Endothelial cell of umbilical vein (primary cell): Measurements from ENCODE around the gene POLR2C. TPM values are rescaled to one million over a fixed set of nuclear protein-coding genes. Genes with fewer than 3 reads are reported as not detected.
A peak's percentile ranks its signal among the peaks of the same experiment; 100 is the strongest.

Experiments used
- BruUV-seq: library from RNA; stranded (reverse); fragments of 400-500 nt; replicated peaks from 2 replicates; lab custom pipeline; 2021; lab: Mats Ljungman, UMichigan
- CTCF ChIA-PET: fragments of 300-600, 350-600 bp; sonication (Branson Sonifier 250); formaldehyde crosslinking; loops from one replicate; lab custom pipeline; 2021; ENCODE audit warnings: antibody characterized with exemption, inconsistent platforms; lab: Charles Lee
- POLR2A ChIA-PET: fragments of 300-600, 350-600 bp; sonication (Branson Sonifier 250); formaldehyde crosslinking; loops from one replicate; lab custom pipeline; 2021; ENCODE audit warnings: antibody characterized with exemption, inconsistent platforms; lab: Charles Lee
- DNase-seq: peaks from one replicate; pipeline ENCODE4 v3.0.0-alpha.2; 2011; ENCODE audit warnings: low read depth, low spot score
- FAIRE-seq: peaks from 2 replicates; lab custom pipeline; 2011; peaks lifted over from hg19 to GRCh38; lab: Jason Lieb, UNC
- H2AFZ ChIP-seq: 2 replicates; pipeline ENCODE4 v1.6.0; 2012; ENCODE audit warnings: low read depth, low read length, control low read depth, inconsistent platforms
- H3K27ac ChIP-seq: 2 replicates; pipeline ENCODE4 v1.5.1; 2011; ENCODE audit warnings: low read depth, mild to moderate bottlenecking, control low read depth, low read length, moderate library complexity; ENCODE audit not compliant: insufficient read depth
- H3K27me3 ChIP-seq, 2 experiments: 2 replicates each; pipeline versions ENCODE4 v1.6.0 to v1.6.1; 2011; ENCODE audit warnings: low read length in 2 of 2, mixed read lengths in 1 of 2; ENCODE audit not compliant: control insufficient read depth in 2 of 2, insufficient read depth in 2 of 2
- H3K36me3 ChIP-seq, 2 experiments: 2 replicates in 1 of 2; 3 replicates in 1 of 2; pipeline ENCODE4 v1.5.1; 2011; ENCODE audit warnings: low read length in 2 of 2, mild to moderate bottlenecking in 1 of 2, moderate library complexity in 1 of 2; ENCODE audit not compliant: control insufficient read depth in 2 of 2, insufficient read depth in 2 of 2; ENCODE audit errors: extremely low read depth in 1 of 2
- H3K4me1 ChIP-seq: 3 replicates; pipeline ENCODE4 v1.5.1; 2011; ENCODE audit warnings: mild to moderate bottlenecking, low read length; ENCODE audit not compliant: control insufficient read depth, insufficient read depth; ENCODE audit errors: extremely low read depth
- H3K4me2 ChIP-seq: 2 replicates; pipeline ENCODE4 v1.6.1; 2011; ENCODE audit warnings: low read length, control low read depth, mixed read lengths; ENCODE audit not compliant: insufficient read depth
- H3K4me3 ChIP-seq, 3 experiments: fragments of 200-600 bp in 1 of 3; sonication (generic), shearing (Covaris generic) in 1 of 3; replicated peaks in 1 of 3; 2 replicates each; pipeline ENCODE4 v1.5.1; 2011 to 2016; ENCODE audit warnings: control low read depth in 3 of 3, low read length in 3 of 3, mild to moderate bottlenecking in 2 of 3, inconsistent platforms in 1 of 3, low read depth in 1 of 3, moderate library complexity in 1 of 3; ENCODE audit not compliant: insufficient read depth in 1 of 3
- H3K79me2 ChIP-seq: 2 replicates; pipeline ENCODE4 v1.6.0; 2012; ENCODE audit warnings: low read length, inconsistent platforms; ENCODE audit not compliant: control insufficient read depth, insufficient read depth
- H3K9ac ChIP-seq: replicated peaks from 2 replicates; pipeline ENCODE3; 2011; ENCODE audit warnings: low read length, control low read depth; ENCODE audit not compliant: insufficient read depth; ENCODE audit errors: extremely low read depth
- H3K9me1 ChIP-seq: replicated peaks from 3 replicates; pipeline ENCODE4 v1.6.0; 2011; ENCODE audit warnings: mild to moderate bottlenecking, low read length; ENCODE audit not compliant: control insufficient read depth, insufficient read depth; ENCODE audit errors: extremely low read depth
- H3K9me3 ChIP-seq: replicated peaks from 2 replicates; pipeline ENCODE4 v1.5.1; 2012; ENCODE audit warnings: low read length, inconsistent platforms; ENCODE audit not compliant: control insufficient read depth, insufficient read depth
- H4K20me1 ChIP-seq: replicated peaks from 2 replicates; pipeline ENCODE3; 2011; ENCODE audit warnings: mild to moderate bottlenecking, low read length; ENCODE audit not compliant: control insufficient read depth, insufficient read depth; ENCODE audit errors: extremely low read depth
- CTCF ChIP-seq, 2 donors: IDR thresholded peaks; 1 replicate in 1 of 2; 2 replicates in 1 of 2; pipeline ENCODE4 v1.5.1; 2011; ENCODE audit warnings: low read length in 2 of 2, mild to moderate bottlenecking in 2 of 2, moderate library complexity in 2 of 2, control low read depth in 1 of 2, inconsistent platforms in 1 of 2, low read depth in 1 of 2; ENCODE audit not compliant: insufficient read depth in 1 of 2; ENCODE audit errors: extremely low read depth in 1 of 2
- EZH2 ChIP-seq: IDR thresholded peaks from 2 replicates; pipeline ENCODE4 v1.6.1; 2012; ENCODE audit warnings: borderline replicate concordance, low read depth, mild to moderate bottlenecking, moderate library complexity, low read length, inconsistent platforms; ENCODE audit not compliant: severe bottlenecking
- FOS ChIP-seq: IDR thresholded peaks from 2 replicates; pipeline ENCODE4 v1.6.1; 2011; ENCODE audit warnings: mild to moderate bottlenecking, low read length, moderate library complexity, borderline replicate concordance; ENCODE audit not compliant: insufficient read depth
- GATA2 ChIP-seq: IDR thresholded peaks from 2 replicates; pipeline ENCODE4 v1.7.0; 2011; ENCODE audit warnings: low read depth, mild to moderate bottlenecking, moderate library complexity, mixed read lengths, low read length; ENCODE audit not compliant: insufficient read length, insufficient read depth
- JUN ChIP-seq: IDR thresholded peaks from 2 replicates; pipeline ENCODE4 v1.6.1; 2011; ENCODE audit warnings: borderline replicate concordance, low read depth; ENCODE audit not compliant: insufficient read length, insufficient read depth
- MAX ChIP-seq: IDR thresholded peaks from 2 replicates; pipeline ENCODE4 v1.6.1; 2011; ENCODE audit not compliant: insufficient read depth, insufficient read length
- MYC ChIP-seq: IDR thresholded peaks from one replicate; pipeline ENCODE4 v1.6.1; 2011; ENCODE audit warnings: mild to moderate bottlenecking, low read depth, low read length
- POLR2A ChIP-seq: IDR thresholded peaks from 2 replicates; pipeline ENCODE4 v1.6.1; 2012; ENCODE audit warnings: low read depth, mild to moderate bottlenecking, control low read depth, low read length
- POLR2AphosphoS5 ChIP-seq: IDR thresholded peaks from 2 replicates; pipeline ENCODE4 v1.6.1; 2012; ENCODE audit warnings: low read depth, mild to moderate bottlenecking, control low read depth, low read length, moderate library complexity; ENCODE audit not compliant: insufficient read depth
- dilution Hi-C: fragments of 300-500 bp; cut with MboI; formaldehyde crosslinking; loops from one replicate; pipeline ENCODE4 v1.15.0; 2019; ENCODE audit warnings: low sequenced_read_pairs; ENCODE audit not compliant: extremely low pct_ligation_motif_present
- intact Hi-C: fragments of 100-400 bp; cut with micrococcal nuclease; formaldehyde crosslinking; loops from one replicate; pipeline ENCODE4 v1.10.0; 2022
- polyA plus RNA-seq, 4 experiments: library from polyadenylated mRNA; depleted of rRNA in 3 of 4; stranded (reverse) in 3 of 4; unstranded in 1 of 4; fragments of >200 nt; gene quantifications; 2 replicates each; pipeline versions ENCODE4 v1.2.1 to v1.2.3, GENCODE V29; 2011 to 2012; ENCODE audit warnings: missing spikeins in 1 of 4
- total RNA-seq: library from RNA; stranded (reverse); gene quantifications from 2 replicates; pipeline ENCODE4 v1.2.3, GENCODE V29; 2021

The POLR2C gene
- total and polyA plus RNA-seq, 2 donors (not counting 3 experiments of a cell fraction or from before 2014, with no cell fraction given), result 65.2 to 129 TPM

- dilution Hi-C loops, result no loop called here
- DNase-seq (no peak), FAIRE-seq (no peak)
- Histone ChIP-seq H3K4me1 (peaks cover 28% of the 10 kb centered on the region), H3K9me1 (no peaks in the 10 kb centered on the region), H3K9me3 (no peaks in the 10 kb centered on the region), H3K36me3 (peaks cover 0 to under 1% of the 10 kb centered on the region in 2 experiments), H4K20me1 (no peaks in the 10 kb centered on the region), H3K4me2 (peak overlapping the region; percentile 87), H2AFZ (peak overlapping the region; percentile 93), H3K9ac (no peak overlapping the region), H3K27ac (no peak overlapping the region), H3K4me3 (peak overlapping the region in 1 of 3 experiments; percentile 68), H3K27me3 (no peaks in the 10 kb centered on the region), H3K79me2 (peaks cover 15% of the 10 kb centered on the region)
- TF ChIP-seq FOS (no peak), MYC (no peak)
- intact Hi-C loops, result loop anchor here (10.0 kb wide), 1 partner anchor 165 kb away; no protein-coding TSS in a partner anchor
- no TSS peak for BruUV-seq
- ChIA-PET CTCF (interaction anchor here (0.9 to 3.0 kb wide), 4 partner anchors 15 to 40 kb away, joined by 3 to 21 read pairs (median 3); partner anchors contain the start of genes CIAPIN1, COQ9 and POLR2C), POLR2A (interaction anchor here (0.6 kb wide), 1 partner anchor 37 kb away, joined by 5 read pairs; no protein-coding TSS in a partner anchor)
These were observed 17.7 kb downstream of the POLR2C start for GRCh38 chr16:57479976-57480753.

DNA sequence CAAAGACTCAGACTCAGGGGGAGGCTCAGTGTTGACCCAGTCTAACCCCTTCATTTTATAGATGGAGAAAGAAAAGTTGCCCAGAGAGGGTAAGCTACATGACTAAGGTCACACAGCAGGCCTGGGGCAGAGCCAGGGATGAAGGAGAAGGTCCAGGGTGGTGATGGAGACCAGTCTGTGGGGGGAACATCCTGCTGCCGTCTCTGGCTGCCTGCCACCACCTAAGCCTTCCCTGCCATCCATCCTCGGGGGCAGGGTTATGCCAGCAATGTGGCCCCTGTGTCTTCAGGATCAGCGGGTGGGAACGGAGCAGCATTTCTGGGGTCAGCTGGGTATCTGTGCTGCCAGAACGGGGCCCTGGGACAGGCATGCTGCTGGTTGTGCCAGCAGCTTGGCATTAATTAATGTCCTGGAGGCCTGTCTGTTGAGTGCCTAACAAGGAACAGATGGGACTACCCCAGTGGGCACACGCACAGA, 18.3 kb downstream of the POLR2C start:
- Histone ChIP-seq H3K79me2 (peaks cover 15% of the 10 kb centered on the region), H3K27ac (no peak overlapping the region), H3K4me3 (no peak overlapping the region), H3K9me3 (no peaks in the 10 kb centered on the region), H3K27me3 (no peaks in the 10 kb centered on the region), H3K9me1 (no peaks in the 10 kb centered on the region), H4K20me1 (no peaks in the 10 kb centered on the region), H3K4me1 (peaks cover 26% of the 10 kb centered on the region), H3K4me2 (no peak overlapping the region), H3K36me3 (no peaks in the 10 kb centered on the region), H2AFZ (no peak overlapping the region), H3K9ac (no peak overlapping the region)
- TF ChIP-seq GATA2 (no peak), FOS (no peak), MYC (no peak), EZH2 (no peak), POLR2A (no peak), CTCF (IDR thresholded peaks at IDR 0.05; ENCODE audit: extremely low read depth in 1 of 2, insufficient read depth in 1 of 2, low read depth in 1 of 2, low read length in 2 of 2) (no peak), JUN (no peak), MAX (no peak), POLR2AphosphoS5 (no peak)
- intact Hi-C loops (no loop called here), dilution Hi-C loops (no loop called here)
- FAIRE-seq (no peak), DNase-seq (no peak)
- ChIA-PET POLR2A (no interaction called here), CTCF (interaction anchor here (0.9 to 1.4 kb wide), 3 partner anchors 16 to 39 kb away, joined by 3 to 8 read pairs (median 3); partner anchors contain the start of gene POLR2C)
- no TSS peak for BruUV-seq
